Upper lobe of left lung (tissue), 6 donors: ENCODE results near the gene FAM3D. TPM values are rescaled to one million over a fixed set of nuclear protein-coding genes. Genes with fewer than 3 reads are reported as not detected.
"Not testable (repeated sequence)": the region's sequence is repeated elsewhere in the genome, so short reads cannot be mapped to it uniquely, and the experiment has no call there.

Source experiments
- ATAC-seq, 2 donors: fragments of 200-7000 bp; cut with Tn5 transposase; one replicate each; pipeline ENCODE4 v1.9.1; 2022; ENCODE audit warnings: mild to moderate bottlenecking in 2 of 2, moderate library complexity in 2 of 2; ENCODE audit not compliant: low FRiP score in 2 of 2
- DNase-seq, 2 donors: peaks; one replicate each; pipeline ENCODE4 v3.0.0-alpha.2; 2019 to 2020
- H3K27ac ChIP-seq, 4 donors: fragments of 200-600 bp; sonication (generic); one replicate each; pipeline ENCODE4 v1.5.1; 2016 to 2019
- H3K27me3 ChIP-seq, 4 donors: fragments of 200-600 bp; sonication (generic); one replicate each; pipeline ENCODE4 v1.5.1; 2017 to 2019
- H3K36me3 ChIP-seq, 4 donors: fragments of 200-600 bp; sonication (generic); one replicate each; pipeline ENCODE4 v1.5.1; 2016 to 2019
- H3K4me1 ChIP-seq, 4 donors: fragments of 200-600 bp; sonication (generic); one replicate each; pipeline ENCODE4 v1.5.1; 2018 to 2019
- H3K4me3 ChIP-seq, 4 donors: fragments of 200-600 bp; sonication (generic); one replicate each; pipeline ENCODE4 v1.5.1; 2017 to 2019; ENCODE audit warnings: mild to moderate bottlenecking in 2 of 4, moderate library complexity in 1 of 4
- H3K9me3 ChIP-seq, 4 donors: fragments of 200-600 bp; sonication (generic); one replicate each; pipeline ENCODE4 v1.5.1; 2018 to 2019
- CTCF ChIP-seq, 6 experiments: fragments of 450-650 bp in 4 of 6; fragments of 200-600 bp in 2 of 6; sonication (generic) in 2 of 6; IDR thresholded peaks; one replicate each; pipeline ENCODE4 v1.5.1; 2016 to 2019; ENCODE audit warnings: antibody characterized with exemption in 6 of 6
- EP300 ChIP-seq, 4 donors: sonication (generic); formaldehyde crosslinking; IDR thresholded peaks; one replicate each; pipeline ENCODE4 v1.5.1; 2017; ENCODE audit warnings: antibody characterized with exemption in 4 of 4, control low read depth in 2 of 4
- POLR2A ChIP-seq, 4 donors: fragments of 450-650 bp; IDR thresholded peaks; one replicate each; pipeline ENCODE4 v1.5.1; 2016 to 2017; ENCODE audit warnings: antibody characterized with exemption in 4 of 4, mild to moderate bottlenecking in 2 of 4
- POLR2AphosphoS5 ChIP-seq, 2 donors: sonication (generic); formaldehyde crosslinking; IDR thresholded peaks; one replicate each; pipeline ENCODE4 v1.5.1; 2017; ENCODE audit warnings: antibody characterized with exemption in 2 of 2
- WGBS, 2 donors: methylation state at CpG; one replicate each; pipeline ENCODE4 v1.1.5; 2017 to 2018; 5-methylcytosine and 5-hydroxymethylcytosine counted together
- total RNA-seq, 6 donors: library from RNA; depleted of rRNA in 4 of 6; stranded (reverse); fragments of >200 nt in 4 of 6; gene quantifications; one replicate each; pipeline versions ENCODE4 v1.1.0 to v1.2.1, GENCODE V29; 2016 to 2021
- donor health status: DM: no; HTN: no; CAD: no; lungs with moderate emphysema.
- donor health status: DM: no; HTN: yes; CAD: no; lungs with severe emphysema.

The FAM3D gene
- total RNA-seq, 6 donors from 2014 or later: 1.0 to 7.7 (median 1.5) TPM

DNA sequence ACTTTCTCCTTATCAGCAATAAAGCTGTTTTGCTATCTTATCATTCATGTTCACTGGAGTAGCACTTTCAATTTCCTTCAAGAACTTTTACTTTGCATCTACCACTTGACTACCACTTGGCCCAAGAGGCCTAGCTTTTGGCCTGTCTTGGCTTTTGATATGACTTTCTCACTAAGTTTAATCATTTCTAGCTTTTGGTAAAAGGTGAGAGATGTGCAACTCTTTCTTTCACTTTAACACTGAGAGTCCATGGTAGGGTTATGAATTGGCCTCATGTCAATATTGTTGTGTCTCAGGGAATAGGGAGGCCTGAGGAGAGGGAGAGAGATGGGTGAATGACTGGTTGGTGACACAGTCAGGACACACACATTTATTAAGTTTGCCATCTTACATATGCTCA is 31.0 kb upstream of the FAM3D start:
- no peaks in the 10 kb centered on the region for H3K27me3 ChIP-seq
- H3K4me1 ChIP-seq: peaks cover 0 to 3% (median 0%) of the 10 kb centered on the region in 4 donors
- no peak for TF ChIP-seq CTCF (IDR thresholded peaks at IDR 0.05)
- no peak for TF ChIP-seq EP300 (IDR thresholded peaks at IDR 0.05)
- no peak for TF ChIP-seq POLR2AphosphoS5 (IDR thresholded peaks at IDR 0.05)
- ATAC-seq: no peak
- no peaks in the 10 kb centered on the region for H3K9me3 ChIP-seq
- H3K4me3 ChIP-seq: no peak overlapping the region
- no peak for DNase-seq
- H3K36me3 ChIP-seq: no peaks in the 10 kb centered on the region
- no peak overlapping the region for H3K27ac ChIP-seq

DNA sequence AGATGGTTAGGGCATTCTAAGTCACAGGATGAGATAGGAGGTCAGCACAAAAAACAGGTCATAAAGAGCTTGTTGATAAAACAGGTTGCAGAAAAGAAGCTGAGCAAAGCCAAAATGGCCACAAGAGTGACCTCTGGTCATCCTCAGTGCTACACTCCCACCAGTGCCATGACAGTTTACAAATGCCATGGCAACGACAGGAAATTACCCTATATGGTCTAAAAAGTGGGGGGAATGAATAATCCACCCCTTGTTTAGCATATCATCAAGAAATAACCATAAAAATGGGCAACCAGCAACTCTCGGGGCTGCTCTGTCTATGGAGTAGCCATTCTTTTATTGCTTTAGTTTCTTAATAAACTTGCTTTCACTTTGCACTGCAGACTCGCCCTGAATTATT is 30.2 kb upstream of the FAM3D start:
- H3K36me3 ChIP-seq, H3K27me3 ChIP-seq, H3K4me1 ChIP-seq, H3K4me3 ChIP-seq, DNase-seq, H3K9me3 ChIP-seq, H3K27ac ChIP-seq, ATAC-seq: not testable (repeated sequence)
- 85 to 90% methylated on average over 3 of the region's 3 CpGs for WGBS, 2 donors

DNA sequence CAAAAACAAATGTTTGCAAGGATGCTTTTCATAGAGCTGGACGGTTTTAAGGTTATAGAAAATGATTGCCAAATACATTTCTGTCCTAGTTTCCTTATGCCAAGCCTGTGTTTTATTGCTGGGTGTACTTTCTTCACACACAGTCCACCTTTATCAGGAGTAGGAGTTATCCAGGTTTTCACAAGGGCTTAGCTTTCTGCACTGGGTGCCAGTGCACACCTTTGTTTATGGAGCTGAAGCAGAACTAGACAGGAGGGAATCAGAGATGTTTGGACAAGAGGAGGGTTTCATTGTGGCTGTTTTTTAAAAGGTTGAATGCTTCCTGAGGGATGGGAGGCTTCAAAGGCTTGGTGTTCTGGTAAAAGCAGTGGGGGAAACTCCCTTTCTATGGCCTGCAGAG is 29.5 kb upstream of the FAM3D start:
- Histone ChIP-seq H3K4me3 (no peak overlapping the region), H3K27ac (no peak overlapping the region), H3K36me3 (no peaks in the 10 kb centered on the region), H3K4me1 (peaks cover 0 to 3% (median 0%) of the 10 kb centered on the region in 4 donors), H3K27me3 (no peaks in the 10 kb centered on the region), H3K9me3 (peaks cover 0 to 9% (median 8%) of the 10 kb centered on the region in 4 donors)
- DNase-seq (no peak), ATAC-seq (no peak)
- no peak for TF ChIP-seq EP300 (IDR thresholded peaks at IDR 0.05)
- 61 to 67% methylated on average over 1 of the region's 1 CpG for WGBS, 2 donors

DNA sequence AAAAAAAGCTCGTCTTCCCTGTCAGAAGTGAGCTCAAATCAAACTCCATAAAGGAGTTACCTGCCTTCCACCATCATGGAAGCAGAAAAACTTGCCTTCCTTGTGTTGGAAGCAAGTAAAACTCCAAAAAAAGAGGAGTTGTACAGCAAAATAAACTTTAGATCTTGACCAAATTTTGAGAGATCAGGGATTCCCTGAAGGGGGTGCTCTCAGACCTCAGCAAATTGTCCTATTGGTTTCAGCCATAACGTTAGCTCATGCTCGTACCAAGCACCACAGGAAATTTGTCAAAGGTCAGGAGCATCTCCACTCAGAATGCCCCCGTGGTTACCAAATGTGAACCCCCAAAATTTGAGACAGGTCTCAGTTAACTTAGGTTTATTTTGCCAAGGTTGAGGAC is 28.7 kb upstream of the FAM3D start:
- ATAC-seq, DNase-seq, H3K27ac ChIP-seq, H3K27me3 ChIP-seq, H3K4me3 ChIP-seq, H3K9me3 ChIP-seq, H3K4me1 ChIP-seq, H3K36me3 ChIP-seq: not testable (repeated sequence)
- 85 to 87% methylated on average over 4 of the region's 4 CpGs for WGBS, 2 donors

DNA sequence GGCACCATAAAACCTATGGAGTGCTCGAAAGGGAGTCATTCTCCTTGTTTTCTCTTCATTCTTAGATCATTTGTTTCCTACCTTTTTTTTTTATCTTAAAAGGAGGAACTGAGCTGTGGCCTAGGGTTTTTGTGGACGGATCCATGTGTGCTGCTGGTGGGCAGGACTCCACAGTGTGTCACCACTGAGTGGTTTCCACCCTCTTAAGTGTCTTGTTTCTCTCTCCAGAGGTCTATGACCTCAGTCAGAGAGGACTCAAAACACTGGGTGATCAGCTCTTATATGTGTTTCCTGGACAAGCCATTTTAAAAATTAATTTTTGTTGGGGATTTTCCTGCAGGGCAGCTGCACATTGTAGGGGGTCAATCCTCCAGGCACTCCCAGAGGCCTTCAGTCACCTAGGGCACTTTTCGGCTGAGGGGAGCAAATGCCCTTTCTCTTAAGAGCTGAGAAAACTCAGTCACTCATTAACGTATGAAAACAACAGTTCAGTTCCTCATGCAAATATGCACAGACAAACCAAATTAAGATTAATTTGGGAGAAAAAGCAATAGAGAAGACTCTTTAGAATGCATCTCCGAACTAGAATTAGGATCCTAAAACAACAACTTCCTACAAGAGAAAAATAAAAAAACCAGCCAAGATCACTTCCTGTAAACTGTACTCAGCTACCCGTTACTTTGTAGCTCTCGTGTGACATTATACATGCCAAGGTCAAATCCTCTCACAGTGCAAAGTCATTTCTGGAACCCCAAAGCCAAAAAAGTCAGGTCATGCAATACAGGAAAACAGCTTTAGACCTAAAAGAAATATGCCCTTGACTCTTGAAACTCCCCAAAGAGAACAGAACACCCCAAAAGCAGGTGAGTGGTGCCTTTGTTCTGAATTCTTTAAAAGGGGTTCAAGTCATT is 27.6 kb upstream of the FAM3D start:
- H3K27ac ChIP-seq: no peak overlapping the region
- ATAC-seq (no peak), DNase-seq (no peak)
- H3K27me3 ChIP-seq: no peaks in the 10 kb centered on the region
- no peak overlapping the region for H3K4me3 ChIP-seq
- 46 to 54% methylated on average over 7 of the region's 7 CpGs for WGBS, 2 donors
- no peaks in the 10 kb centered on the region for H3K36me3 ChIP-seq
- H3K4me1 ChIP-seq: peaks cover 0 to 3% (median 0%) of the 10 kb centered on the region in 4 donors
- TF ChIP-seq EP300 (IDR thresholded peaks at IDR 0.05) (no peak), CTCF (IDR thresholded peaks at IDR 0.05) (no peak), POLR2AphosphoS5 (IDR thresholded peaks at IDR 0.05) (no peak), POLR2A (IDR thresholded peaks at IDR 0.05) (no peak)
- peaks cover 0 to 9% (median 8%) of the 10 kb centered on the region in 4 donors for H3K9me3 ChIP-seq

- no peak overlapping the region for H3K27ac ChIP-seq
- H3K4me1 ChIP-seq: peaks cover 0 to 3% (median 0%) of the 10 kb centered on the region in 4 donors
- peaks cover 0 to 9% (median 8%) of the 10 kb centered on the region in 4 donors for H3K9me3 ChIP-seq
- DNase-seq (no peak), ATAC-seq (no peak)
- no peak overlapping the region for H3K4me3 ChIP-seq
- TF ChIP-seq POLR2A (IDR thresholded peaks at IDR 0.05) (no peak), EP300 (IDR thresholded peaks at IDR 0.05) (no peak), POLR2AphosphoS5 (IDR thresholded peaks at IDR 0.05) (no peak), CTCF (IDR thresholded peaks at IDR 0.05) (no peak)
- WGBS, 2 donors: 86 to 94% methylated on average over 1 of the region's 1 CpG
- no peaks in the 10 kb centered on the region for H3K27me3 ChIP-seq
- H3K36me3 ChIP-seq: no peaks in the 10 kb centered on the region
Observed at GRCh38 chr3:58692484-58692883, 25.9 kb upstream of the FAM3D start.
